ENCODE measurements around the gene ZNF331. TPM values are rescaled to one million over a fixed set of nuclear protein-coding genes. Genes with fewer than 3 reads are reported as not detected.

The ZNF331 gene
- total RNA-seq, 1 donor from 2014 or later = 7.9 TPM

DNA sequence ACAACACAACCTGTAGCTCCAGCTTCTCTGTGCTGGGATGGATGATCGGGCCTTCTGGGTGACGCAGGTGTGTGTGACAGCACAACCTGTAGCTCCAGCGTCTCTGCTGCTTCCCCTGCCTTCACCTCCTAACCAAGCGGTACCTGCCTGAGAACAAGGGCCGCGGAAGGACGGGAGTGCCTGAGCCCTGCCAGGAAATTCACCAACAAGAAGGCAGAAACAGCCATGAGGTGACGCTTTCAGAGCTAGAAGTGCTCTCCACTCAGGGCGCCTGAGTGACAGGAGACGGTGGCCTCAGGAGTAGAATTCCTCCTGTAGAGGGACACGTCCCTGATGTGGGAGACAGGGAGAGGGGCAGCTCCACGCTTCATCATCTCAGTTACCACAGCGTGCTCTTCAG lies 17.4 kb downstream of the ZNF331 start:
- Mint-ChIP-seq H3K27me3 (ENCODE audit: low read depth) (no peaks in the 10 kb centered on the region), H3K4me3 (ENCODE audit: unreplicated experiment) (no peak overlapping the region), H3K36me3 (ENCODE audit: low read depth) (peaks cover 4% of the 10 kb centered on the region), H3K27ac (ENCODE audit: unreplicated experiment) (no peak overlapping the region), H3K9me3 (ENCODE audit: low read depth) (no peaks in the 10 kb centered on the region), H3K4me1 (ENCODE audit: low read depth) (no peaks in the 10 kb centered on the region)
- DNase-seq (ENCODE audit: low spot score) = no peak
- TF ChIP-seq, protein P1, sequence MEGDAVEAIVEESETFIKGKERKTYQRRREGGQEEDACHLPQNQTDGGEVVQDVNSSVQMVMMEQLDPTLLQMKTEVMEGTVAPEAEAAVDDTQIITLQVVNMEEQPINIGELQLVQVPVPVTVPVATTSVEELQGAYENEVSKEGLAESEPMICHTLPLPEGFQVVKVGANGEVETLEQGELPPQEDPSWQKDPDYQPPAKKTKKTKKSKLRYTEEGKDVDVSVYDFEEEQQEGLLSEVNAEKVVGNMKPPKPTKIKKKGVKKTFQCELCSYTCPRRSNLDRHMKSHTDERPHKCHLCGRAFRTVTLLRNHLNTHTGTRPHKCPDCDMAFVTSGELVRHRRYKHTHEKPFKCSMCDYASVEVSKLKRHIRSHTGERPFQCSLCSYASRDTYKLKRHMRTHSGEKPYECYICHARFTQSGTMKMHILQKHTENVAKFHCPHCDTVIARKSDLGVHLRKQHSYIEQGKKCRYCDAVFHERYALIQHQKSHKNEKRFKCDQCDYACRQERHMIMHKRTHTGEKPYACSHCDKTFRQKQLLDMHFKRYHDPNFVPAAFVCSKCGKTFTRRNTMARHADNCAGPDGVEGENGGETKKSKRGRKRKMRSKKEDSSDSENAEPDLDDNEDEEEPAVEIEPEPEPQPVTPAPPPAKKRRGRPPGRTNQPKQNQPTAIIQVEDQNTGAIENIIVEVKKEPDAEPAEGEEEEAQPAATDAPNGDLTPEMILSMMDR (IDR thresholded peaks at IDR 0.05) = no peak

DNA sequence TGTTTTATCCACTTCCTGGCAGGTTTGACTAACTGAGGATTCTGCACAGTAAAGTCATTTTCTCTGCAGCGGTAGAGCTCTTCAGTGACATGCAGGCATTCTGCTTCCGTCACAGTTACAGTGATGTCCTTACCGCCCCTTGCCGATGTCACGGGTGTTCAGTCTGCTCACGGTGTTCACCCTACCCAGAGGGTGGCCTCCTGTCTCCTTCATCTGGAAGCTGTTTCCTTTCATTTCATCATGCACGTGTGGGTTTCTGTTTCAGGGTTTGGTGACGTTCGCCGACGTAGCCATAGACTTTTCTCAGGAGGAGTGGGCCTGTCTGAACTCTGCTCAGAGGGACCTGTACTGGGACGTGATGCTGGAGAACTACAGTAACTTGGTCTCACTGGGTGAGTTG lies 33.4 kb downstream of the ZNF331 start:
- H3K4me3 Mint-ChIP-seq (ENCODE audit: unreplicated experiment) = no peak overlapping the region
- H3K36me3 Mint-ChIP-seq (ENCODE audit: low read depth) = peaks cover 38% of the 10 kb centered on the region
- no peaks in the 10 kb centered on the region for H3K27me3 Mint-ChIP-seq (ENCODE audit: low read depth)
- no peak for DNase-seq (ENCODE audit: low spot score)
- H3K4me1 Mint-ChIP-seq (ENCODE audit: low read depth) = no peaks in the 10 kb centered on the region
- TF ChIP-seq, protein P1 (IDR thresholded peaks at IDR 0.05) = no peak
- no peak overlapping the region for H3K27ac Mint-ChIP-seq (ENCODE audit: unreplicated experiment)
- peaks cover 18% of the 10 kb centered on the region for H3K9me3 Mint-ChIP-seq (ENCODE audit: low read depth)

DNA sequence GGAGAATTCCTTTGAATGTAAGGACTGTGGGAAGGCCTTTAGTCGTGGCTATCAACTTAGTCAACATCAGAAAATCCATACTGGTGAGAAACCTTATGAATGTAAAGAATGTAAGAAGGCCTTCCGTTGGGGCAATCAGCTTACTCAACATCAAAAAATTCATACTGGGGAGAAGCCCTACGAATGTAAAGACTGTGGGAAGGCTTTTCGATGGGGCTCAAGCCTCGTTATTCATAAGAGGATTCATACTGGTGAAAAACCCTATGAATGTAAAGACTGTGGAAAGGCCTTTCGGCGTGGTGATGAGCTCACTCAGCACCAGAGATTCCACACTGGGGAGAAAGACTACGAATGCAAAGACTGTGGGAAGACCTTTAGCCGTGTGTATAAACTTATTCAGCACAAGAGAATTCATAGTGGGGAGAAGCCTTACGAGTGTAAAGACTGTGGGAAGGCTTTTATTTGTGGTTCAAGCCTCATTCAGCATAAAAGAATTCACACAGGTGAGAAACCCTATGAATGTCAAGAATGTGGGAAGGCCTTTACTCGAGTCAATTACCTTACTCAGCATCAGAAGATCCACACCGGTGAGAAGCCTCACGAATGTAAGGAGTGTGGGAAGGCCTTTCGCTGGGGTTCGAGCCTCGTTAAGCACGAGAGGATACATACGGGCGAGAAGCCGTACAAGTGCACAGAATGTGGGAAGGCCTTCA lies 39.2 kb downstream of the ZNF331 start:
- no peak for DNase-seq (ENCODE audit: low spot score)
- peaks cover 56% of the 10 kb centered on the region for H3K36me3 Mint-ChIP-seq (ENCODE audit: low read depth)
- H3K9me3 Mint-ChIP-seq (ENCODE audit: low read depth) = peaks cover 45% of the 10 kb centered on the region
- H3K27me3 Mint-ChIP-seq (ENCODE audit: low read depth) = no peaks in the 10 kb centered on the region
- no peak overlapping the region for H3K4me3 Mint-ChIP-seq (ENCODE audit: unreplicated experiment)
- H3K4me1 Mint-ChIP-seq (ENCODE audit: low read depth) = no peaks in the 10 kb centered on the region
- TF ChIP-seq, protein P1 (IDR thresholded peaks at IDR 0.05) = no peak
- H3K27ac Mint-ChIP-seq (ENCODE audit: unreplicated experiment) = no peak overlapping the region

DNA sequence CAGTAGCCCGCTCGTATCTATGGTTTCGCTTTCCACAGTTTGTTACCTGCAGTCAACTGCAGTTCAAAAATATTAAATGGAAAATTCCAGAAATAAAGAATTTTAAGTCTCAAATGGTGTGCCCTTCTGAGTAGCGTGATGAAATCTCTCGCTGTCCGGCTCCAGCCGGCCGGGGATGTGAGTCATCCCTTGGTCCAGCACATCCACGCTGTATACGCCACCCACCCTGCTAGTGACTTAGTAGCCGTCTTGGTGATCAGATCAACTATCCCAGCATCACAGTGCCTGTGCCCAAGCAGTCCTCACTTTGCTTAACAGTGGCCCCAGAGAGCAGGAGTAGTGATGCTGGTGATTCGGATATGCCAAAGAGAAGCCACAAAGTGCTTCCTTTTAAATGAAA lies 40.0 kb downstream of the ZNF331 start:
- H3K4me1 Mint-ChIP-seq (ENCODE audit: low read depth) = no peaks in the 10 kb centered on the region
- DNase-seq (ENCODE audit: low spot score) = peak; percentile 52
- no peak overlapping the region for H3K27ac Mint-ChIP-seq (ENCODE audit: unreplicated experiment)
- TF ChIP-seq, protein P1 (IDR thresholded peaks at IDR 0.05) = no peak
- peaks cover 54% of the 10 kb centered on the region for H3K36me3 Mint-ChIP-seq (ENCODE audit: low read depth)
- H3K27me3 Mint-ChIP-seq (ENCODE audit: low read depth) = no peaks in the 10 kb centered on the region
- peaks cover 45% of the 10 kb centered on the region for H3K9me3 Mint-ChIP-seq (ENCODE audit: low read depth)
- H3K4me3 Mint-ChIP-seq (ENCODE audit: unreplicated experiment) = no peak overlapping the region

DNA sequence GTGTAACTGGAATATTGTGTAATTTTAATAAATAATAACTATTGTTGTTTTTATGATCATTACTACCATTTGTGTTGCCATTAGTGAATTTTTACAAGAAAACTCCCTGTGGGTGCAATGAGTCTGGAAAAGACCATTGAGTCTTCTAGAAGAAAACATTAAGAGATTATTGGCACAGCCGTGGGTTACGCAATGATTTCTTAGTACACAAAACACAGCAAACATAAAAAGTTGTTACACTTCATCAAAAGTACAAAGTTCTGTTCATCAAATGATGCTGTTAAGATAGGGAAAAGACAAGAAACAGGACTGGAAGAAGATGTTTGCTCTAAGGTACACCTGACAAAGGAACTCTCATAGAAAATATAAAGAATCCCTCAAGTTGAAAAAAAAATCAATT lies 41.6 kb downstream of the ZNF331 start:
- Mint-ChIP-seq H3K4me3 (ENCODE audit: unreplicated experiment) (no peak overlapping the region), H3K27ac (ENCODE audit: unreplicated experiment) (no peak overlapping the region), H3K9me3 (ENCODE audit: low read depth) (peaks cover 45% of the 10 kb centered on the region), H3K36me3 (ENCODE audit: low read depth) (peaks cover 46% of the 10 kb centered on the region), H3K27me3 (ENCODE audit: low read depth) (no peaks in the 10 kb centered on the region), H3K4me1 (ENCODE audit: low read depth) (no peaks in the 10 kb centered on the region)
- DNase-seq (ENCODE audit: low spot score) = no peak
- TF ChIP-seq, protein P1 (IDR thresholded peaks at IDR 0.05) = no peak
